HG03457 (cell line): ENCODE data around the gene TTC19.
"Not testable (repeated sequence)": the region's sequence is repeated elsewhere in the genome, so short reads cannot be mapped to it uniquely, and the experiment has no call there.

Source experiments
- ATAC-seq: cut with Tn5 transposase; IDR thresholded peaks from one replicate; pipeline ENCODE4 v1.9.1; 2021; ENCODE audit warnings: moderate number of reproducible peaks; ENCODE audit not compliant: unreplicated experiment

Gene TTC19

DNA sequence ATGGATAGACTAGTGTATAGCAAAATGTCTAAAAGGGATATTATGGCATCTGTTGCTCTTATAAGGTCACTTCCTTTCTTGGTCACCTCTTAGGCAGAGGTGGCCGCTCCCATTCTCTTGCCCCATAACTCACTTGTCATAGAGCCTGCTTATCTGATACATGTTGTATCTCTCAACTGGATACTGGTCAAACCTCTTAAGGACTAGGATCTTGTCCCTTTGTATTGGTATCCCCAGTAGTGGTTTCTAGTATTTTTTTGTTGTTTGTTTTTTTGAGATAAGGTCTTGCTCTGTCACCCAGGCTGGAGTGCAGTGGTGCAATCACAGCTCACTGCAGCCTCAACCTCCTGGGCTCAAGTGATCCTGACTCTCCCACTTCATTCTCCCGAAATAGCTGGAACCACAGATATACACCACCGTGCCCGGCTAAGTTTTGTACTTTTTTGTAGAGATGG, 27.1 kb upstream of the TTC19 start:
- no peak for ATAC-seq

DNA sequence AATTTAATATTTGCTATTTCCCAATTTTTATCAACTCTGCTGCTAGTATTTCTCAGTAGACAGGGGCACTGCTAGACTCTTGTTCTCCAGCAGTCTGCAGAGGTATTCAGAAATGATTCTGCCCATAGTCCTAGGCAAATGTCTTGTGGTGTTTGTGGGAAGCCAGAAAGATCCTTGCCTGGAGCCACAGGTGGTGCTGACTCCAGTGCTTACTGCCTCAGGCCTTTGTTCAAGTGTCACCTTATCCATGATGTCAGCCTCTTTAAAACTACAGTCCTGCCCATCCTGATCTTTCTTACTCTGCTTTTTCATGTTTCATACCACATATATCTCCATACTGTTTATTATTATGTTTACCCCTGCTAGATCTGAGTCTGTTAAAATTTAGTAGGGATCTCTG, 26.6 kb upstream of the TTC19 start:
- no peak for ATAC-seq

DNA sequence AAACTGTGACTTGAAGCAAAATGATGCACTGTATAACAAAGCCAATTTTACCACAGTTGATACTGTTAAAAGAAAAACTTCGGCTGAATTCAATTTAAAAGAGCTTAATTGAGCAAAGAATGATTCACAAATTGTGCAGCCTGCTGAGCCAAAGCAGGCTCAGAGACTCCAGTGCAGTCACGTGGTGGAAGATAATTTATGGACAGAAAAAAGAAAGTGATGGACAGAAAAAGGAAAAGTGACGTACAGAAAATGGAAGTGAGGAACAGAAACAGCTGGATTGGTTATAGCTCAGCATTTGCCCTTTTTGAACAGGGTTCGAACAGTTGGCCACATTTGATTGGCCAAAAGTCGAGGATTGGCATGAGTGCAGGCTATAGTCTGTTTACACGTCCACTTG, 25.8 kb upstream of the TTC19 start:
- ATAC-seq = no peak

DNA sequence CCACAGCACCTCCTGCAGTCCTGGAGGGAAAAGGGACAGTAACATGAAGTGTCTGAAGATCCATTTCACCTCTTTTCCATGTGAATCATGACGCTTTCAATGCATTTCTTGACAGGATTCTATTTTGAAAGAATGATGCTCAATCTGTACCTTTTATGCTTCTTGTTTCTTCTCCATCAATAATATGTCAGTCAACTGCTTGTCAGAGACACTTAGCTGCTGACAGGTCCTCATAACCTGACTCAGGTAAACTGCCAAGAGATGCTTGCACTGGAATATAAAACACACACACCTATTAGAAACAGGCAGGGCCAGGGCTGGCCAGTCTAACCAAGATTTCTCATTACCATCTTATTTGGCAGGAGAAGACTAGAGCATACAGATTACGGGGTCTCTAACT, 21.7 kb upstream of the TTC19 start:
- no peak for ATAC-seq

DNA sequence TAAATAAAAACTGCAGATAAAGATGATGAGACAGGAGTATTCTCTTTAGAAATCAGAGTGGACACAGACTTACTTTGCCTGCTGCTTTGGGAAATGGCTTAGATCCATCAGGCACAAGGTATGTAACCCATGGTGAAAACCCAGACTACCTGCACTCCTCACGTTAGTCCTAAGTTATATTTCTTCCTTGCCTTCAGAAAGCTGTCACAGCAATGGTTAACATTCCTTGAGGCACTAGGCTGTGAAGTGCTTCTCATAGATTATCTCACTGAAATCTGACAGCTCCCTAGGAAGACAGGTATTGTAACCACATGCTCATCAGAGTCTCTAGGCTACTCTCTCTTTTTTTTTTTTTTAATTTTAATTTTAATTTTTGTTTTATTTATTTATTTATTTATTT, 21.0 kb upstream of the TTC19 start:
- ATAC-seq = no peak

DNA sequence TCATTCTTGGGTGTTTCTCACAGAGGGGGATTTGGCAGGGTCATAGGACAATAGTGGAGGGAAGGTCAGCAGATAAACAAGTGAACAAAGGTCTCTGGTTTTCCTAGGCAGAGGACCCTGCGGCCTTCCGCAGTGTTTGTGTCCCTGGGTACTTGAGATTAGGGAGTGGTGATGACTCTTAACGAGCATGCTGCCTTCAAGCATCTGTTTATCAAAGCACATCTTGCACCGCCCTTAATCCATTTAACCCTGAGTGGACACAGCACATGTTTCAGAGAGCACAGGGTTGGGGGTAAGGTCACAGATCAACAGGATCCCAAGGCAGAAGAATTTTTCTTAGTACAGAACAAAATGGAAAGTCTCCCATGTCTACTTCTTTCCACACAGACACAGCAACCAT, 20.6 kb upstream of the TTC19 start:
- not testable (repeated sequence) for ATAC-seq

DNA sequence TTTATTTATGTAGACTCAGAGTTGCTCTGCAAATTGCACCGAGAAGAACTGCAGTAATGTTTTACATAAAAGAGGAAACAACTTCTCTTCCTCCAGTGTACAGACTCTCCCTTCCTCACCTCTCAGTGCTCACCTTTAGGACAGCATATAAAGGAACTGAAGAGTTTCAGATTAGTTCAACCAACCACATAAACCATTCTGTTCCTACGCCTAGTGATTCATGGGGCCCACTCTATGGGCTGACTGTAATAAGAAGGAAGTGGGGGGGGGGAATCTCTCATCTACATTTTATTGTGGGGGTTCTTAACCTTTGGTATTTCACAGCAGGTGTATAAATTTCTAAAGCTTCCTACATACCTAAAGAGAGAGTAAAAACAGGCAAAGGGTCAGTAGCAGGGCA, 18.4 kb upstream of the TTC19 start:
- ATAC-seq = peak; percentile 77

DNA sequence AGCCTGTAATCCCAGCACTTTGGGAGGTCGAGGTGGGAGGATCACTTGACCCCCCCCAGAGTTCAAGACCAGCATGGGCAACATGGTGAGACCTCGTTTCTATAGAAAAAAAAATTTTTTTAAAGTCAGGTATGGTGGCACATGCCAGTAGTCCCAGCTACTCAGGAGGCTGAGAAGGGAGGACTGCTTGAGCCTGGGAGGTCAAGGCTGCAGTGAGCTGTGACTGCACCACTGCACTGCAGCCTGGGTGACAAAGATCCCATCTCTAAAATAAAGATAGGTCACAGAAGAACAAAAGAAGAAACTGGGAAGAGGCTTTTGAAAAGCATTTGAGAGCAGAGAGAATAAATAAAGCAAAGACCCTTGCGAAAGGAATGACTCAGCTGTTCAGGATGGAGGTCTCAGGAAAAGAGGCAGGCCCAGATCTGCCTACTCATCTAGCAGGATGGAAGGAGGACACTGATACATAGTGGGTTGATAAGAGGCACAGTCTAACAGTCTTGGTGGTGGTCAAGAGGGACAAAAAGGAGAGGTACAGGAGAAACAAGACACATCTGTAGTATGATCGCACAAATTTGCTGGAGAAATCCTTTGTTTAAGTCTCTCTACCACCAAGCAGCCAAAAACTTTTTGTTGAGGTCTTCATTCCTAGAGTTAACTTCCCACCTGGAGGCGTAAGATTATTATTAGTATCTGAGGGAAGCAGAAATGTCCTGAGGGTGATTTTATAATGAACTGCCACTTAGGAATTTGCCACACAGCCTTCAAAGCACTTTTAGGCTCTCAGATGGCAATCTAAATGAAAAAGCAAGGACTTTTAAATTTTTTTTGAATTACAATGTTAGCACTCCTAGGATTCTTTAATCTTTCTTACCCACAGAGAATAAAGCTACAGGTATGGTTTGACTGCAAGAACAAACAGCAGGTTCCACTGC, 17.7 kb upstream of the TTC19 start:
- no peak for ATAC-seq

DNA sequence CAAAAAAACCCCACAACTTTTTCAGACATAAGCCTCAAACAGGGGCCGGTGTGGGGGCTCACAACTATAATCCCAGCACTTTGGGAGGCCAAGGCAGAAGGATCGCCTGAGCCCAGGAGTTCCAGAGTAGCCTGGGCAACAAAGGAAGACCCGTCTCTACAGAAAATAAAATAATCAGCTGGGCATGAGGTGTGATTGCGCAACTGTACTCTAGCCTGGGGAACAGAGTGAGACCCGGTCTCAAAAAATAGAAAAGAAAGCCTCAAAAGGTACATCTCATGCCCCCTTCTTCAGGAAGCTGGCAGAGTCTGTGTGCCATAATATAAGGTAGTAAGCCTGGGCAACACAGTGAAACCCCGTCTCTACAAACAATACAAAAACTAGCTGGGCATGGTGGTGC, 3.3 kb upstream of the TTC19 start:
- ATAC-seq = no peak

DNA sequence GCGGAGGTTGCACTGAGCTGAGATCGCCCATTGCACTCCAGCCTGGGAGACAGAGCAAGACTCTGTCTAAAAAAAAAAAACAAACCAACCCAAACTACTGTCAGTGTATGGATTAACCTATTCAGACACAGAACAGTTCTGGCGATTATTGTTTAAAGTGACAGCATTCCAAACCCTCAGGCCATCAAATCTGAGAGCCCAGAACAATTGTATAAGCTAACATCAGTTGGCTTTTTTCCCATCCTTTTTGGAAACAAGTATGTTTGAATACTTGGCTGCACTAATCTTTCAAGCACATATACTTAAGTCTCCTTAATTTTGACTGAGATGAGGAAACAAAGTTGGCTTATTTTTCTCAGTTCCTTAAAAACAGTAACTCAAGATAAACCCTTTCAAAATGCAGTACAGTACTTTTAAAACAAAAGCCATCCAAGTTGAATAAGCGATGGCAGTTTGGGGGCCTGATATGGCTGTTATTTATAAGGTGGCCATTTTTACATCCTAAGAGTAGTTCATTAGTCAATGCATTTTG, 1.5 kb upstream of the TTC19 start:
- ATAC-seq = no peak

DNA sequence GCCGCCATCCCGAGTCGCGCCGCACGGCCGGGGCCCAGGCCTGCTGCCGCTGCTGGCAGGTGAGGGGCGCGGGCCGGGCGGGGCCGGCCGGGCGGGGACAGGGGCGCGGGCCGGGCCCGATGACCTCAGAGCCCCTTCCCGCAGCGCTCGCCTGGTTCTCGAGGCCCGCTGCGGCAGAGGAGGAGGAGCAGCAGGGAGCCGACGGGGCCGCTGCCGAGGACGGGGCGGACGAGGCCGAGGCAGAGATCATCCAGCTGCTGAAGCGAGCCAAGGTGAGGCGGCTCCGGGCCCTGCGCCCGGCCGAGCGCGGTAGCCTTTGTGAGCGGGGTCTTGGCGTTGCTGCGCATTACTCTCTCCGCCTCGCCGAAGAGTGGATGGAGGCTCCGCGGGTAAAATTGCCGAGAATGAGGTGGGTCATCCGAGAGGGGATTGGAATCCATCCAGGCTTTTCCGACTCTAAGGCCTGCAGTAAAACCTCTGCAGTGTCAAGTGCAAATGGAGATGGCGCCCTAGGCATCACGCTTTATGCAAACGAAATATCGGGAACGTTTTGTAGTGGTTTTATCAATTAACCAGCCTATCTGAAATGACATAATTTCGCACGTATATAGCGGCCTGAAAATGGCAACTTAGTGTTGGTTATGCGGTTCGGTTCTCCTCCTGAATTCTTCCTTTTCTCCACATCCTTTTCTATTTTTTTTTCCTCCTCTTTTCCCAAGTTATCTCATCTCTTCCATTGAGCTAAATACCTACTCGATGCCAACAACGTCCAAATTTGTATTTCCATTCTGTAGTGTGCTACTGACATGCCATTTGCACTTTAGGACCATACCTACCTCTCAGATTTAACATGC, 577 bp downstream of the TTC19 start:
- ATAC-seq = no peak

DNA sequence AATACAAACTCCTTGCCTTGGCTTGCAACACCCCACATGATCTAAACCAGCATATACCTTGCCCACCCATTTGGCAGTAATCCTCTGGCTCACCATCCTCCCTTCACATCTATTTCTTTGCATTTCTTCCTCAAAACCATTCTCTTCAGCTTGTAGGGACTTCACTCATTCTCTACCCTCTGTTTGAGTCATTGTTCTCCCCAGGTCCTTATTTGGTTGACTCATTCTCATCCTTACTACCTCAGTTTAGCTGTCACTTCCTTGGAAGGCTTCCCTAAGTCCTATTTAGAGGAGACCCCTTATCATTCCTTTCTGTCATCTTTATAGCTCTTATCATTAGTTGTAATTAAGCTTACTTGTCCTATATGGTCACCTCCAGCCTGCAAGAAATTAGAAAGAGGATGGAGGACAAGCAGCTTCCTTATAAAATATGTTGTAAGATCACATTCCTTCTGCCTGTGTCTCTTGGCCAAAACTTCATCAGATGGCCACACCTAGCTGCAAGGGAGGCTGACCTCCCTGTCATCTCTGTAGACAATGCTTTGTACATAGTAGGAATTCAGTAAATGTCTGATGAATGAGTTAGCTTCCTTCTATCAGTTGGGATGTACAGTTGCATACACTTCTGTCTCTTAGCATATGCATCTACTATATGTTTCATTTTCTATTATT, 1.7 kb downstream of the TTC19 start:
- no peak for ATAC-seq

DNA sequence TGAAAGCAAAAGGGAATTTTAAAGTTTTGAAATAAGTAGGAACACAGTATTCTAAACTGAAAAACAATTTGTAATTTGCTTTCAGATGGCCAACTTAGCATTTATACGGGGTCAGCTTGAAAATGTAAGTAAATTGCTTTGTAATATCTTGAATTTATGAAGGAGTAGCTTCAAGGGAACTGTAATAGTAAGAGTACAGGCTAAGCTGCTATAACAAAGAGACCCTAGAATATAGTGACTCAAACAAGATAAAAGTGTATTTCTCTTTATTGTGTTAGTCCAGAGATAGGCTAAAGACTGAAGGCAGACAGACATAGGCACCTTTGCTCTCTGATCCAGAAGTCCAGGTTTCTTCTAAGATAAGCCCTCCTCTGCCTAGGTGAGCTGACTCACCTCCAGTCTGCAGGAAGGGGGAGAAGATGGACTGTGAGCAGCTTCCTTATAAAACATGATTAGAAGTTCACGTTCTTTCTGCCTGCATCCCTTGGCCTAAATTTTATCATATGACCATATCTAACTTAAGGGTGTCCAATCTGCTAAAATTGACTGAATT, 3.2 kb downstream of the TTC19 start:
- no peak for ATAC-seq

DNA sequence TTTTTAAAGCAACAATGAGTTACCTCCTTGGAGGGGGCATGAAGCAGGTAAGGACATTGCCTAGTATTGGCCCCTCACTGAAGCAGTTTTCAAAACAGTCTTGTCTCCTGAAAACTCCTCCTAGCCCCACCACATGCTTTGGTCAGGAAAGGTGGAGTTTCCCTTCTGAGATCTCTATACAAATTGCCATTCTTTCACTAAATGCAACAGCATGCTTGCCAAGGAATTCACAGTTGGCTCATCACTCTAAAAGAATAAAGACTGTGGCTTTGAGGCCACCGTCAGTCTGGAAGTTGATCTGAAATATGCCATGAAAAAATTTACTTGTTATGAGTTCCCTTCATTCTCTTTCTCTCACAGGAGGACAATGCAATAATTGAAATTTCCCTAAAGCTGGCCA, 4.2 kb downstream of the TTC19 start:
- no peak for ATAC-seq

DNA sequence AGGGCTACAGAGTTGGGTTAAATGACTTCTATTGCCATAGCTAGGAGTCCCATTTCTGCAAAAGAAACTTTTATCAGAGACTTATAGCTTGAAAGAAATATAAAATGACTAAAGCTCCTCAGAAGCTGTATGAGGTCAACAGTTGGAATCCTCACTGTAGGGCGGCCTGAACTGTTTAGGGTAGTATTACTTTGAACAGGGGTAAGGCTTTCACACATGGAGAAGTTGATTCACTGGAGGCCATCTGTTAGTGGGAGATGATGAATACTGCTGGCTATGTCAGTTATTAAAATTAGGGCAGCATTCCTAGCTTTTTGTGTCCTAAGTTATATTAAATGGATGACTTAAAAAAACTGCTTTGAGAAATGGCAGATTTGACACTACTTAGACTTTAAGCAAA, 6.0 kb downstream of the TTC19 start:
- ATAC-seq = no peak

DNA sequence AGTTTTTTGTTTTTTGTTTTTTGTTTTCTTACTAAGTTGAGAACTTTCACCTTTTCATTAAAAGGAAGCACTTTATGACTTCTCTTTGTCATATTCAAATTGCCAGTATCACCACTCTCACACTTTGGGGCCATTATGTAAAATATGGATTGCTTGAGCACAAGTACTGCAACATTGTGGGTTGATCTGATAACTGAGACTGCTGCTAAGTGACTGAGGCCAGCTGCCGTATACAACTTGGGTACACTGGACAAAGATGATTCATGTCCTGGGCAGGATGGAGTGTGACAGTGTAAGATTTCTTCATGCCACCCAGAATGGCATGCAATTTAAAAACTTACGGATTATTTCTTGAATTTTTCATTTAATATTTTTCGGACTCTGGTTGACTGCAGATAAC, 7.8 kb downstream of the TTC19 start:
- ATAC-seq = no peak

DNA sequence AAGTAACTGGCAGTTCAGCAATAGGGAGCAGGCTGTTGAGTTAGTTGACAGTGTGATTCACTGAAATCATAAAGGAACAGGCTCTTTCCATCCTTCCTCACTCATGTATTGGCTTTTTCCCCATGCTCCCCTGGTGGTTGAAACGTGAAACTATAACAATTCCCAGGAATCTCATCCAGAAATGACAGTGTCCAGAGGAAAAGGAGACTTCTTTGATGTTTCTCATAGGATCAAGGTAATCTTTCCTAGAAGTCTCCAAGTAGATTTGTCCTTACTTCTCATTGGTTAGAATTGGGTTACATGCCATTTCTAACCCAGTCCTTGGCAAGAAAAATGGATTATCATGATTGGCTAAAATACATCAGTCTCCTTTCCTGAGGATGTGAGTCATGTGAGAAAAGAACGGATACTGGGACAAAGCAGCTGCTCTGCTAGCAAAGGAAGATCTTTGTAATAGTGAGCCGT, 14.4 kb downstream of the TTC19 start:
- no peak for ATAC-seq

DNA sequence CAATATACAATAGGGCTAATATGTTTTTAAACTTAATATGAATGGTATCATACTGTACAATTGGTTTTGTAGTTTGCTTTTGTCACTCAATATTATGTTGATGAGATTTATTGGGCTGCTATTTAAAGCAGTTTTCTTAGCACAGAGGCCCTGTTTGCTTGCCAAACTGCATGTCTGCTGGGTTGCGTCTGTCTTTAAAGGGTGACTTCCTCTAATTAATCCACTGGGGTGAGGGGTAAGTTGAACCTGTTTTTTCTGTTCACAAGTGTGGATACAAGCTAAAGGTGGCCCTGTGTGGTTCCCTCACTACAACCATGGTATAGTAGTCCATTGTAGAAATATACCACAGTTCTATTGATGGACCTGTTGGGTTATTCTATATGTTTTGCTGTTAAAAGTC, 19.7 kb downstream of the TTC19 start:
- ATAC-seq = no peak

DNA sequence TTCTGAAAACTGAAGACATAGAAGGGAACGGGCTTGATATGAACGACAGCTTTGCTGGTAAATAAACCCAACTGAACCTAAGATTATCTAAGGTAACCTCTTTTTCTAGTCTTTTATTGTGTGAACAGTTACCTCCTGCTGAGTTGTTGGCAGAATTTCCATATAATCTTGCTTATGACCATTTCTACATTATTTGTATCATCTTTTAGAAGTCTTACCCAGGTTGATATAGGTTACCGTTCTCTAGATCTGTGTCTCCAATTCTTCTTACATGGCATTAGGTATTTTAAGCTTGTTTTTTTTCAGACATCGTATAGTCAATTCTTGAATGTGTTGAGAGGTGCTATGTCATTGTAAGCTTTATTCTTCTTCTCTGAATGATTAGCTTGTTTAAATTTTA, 24.3 kb downstream of the TTC19 start:
- ATAC-seq = no peak

DNA sequence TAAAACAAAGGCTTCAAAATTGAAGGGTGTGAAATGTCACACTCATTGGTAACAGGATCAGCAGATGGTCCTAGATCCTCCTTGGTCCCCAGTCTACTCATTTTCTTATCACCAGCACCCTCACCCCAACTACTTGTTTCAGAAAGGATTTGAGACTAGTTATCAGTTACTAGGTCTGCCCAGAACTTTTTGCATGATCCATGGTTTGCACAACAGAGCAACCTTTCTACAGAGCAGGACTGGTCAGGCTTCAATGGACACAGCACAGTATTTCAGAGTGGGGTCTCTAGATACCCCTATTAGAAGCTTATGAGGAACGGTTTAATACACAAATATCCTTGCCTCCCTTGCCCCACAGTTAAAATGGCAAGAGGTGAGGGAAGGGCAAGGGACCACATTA, 25.6 kb downstream of the TTC19 start:
- ATAC-seq = no peak

DNA sequence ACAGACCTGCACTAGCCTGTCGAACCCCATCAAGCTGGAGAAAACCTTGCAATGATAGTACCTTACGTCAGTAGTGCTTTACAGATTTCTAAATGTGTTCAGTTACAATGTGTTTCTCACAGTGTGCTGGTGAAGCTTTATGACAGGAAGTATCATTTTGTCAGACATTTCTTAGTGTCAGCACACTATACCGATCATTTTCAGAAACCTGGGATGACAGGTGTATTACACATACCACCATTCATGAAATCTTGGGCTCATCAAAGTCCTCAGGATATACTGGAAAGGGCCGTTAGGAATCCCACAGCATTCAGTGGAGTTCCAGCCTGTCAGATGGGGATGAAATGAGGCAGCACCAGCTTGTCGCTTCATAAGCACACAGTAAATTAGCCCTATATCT, 27.3 kb downstream of the TTC19 start:
- no peak for ATAC-seq
